Measurements from ENCODE around the gene ZNF385B.

ZNF385B gene

DNA sequence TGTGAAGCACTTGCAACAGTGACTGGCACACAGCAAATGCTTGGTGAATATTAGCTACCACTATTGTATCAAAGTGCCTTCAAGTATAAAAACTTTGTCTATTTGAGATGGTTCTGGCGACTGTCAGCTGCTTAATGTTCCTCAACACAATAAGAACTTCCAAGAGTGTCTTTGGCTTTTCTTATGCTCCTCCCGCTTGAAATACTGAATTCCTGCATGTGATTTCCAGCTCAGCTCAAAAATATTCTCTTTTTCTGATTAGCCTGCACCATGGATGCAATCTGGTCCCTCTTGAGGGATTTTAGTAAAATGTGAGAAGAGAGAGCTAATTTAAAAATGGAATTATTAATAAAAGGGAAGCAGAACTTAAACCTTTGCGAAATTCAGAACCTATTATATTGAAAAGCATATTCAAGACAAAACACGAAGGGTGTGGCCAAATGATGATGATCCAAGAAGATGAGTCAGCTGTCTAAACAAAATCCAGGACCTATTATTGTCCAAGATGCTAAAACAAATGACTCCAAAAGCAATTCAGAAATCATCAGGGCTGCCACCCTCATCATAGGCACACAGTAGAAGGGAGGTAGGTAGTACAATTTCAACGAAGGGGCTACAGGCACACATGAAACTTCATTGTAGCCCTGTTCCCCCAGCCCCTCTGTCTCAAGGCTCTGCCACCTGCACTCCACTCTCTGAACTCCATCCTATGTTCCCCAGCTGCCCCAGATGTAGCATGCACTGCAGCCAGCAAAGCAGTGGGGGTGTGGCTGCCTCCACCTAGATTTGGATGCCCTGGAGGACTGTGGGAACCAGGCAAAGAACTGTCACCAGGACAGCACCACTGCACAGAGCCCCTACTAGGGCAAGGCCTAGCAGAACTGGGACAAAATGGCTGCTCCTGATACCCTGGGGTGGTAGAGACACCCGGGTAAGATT, 190.1 kb downstream of the ZNF385B start:
- no peak overlapping the region for H3K9ac ChIP-seq
- H3K36me3 ChIP-seq = no peaks in the 10 kb centered on the region
- no peak overlapping the region for H3K4me3 ChIP-seq
- H3K4me2 ChIP-seq = no peak overlapping the region
- H4K20me1 ChIP-seq = no peaks in the 10 kb centered on the region
- no peak overlapping the region for H3K27ac ChIP-seq
- H3K4me1 ChIP-seq = peaks cover 4% of the 10 kb centered on the region
- H3K27me3 ChIP-seq = no peaks in the 10 kb centered on the region
- H3K9me3 ChIP-seq = no peaks in the 10 kb centered on the region
- no peak for TF ChIP-seq Cebpa-rat (IDR thresholded peaks at IDR 0.05)

DNA sequence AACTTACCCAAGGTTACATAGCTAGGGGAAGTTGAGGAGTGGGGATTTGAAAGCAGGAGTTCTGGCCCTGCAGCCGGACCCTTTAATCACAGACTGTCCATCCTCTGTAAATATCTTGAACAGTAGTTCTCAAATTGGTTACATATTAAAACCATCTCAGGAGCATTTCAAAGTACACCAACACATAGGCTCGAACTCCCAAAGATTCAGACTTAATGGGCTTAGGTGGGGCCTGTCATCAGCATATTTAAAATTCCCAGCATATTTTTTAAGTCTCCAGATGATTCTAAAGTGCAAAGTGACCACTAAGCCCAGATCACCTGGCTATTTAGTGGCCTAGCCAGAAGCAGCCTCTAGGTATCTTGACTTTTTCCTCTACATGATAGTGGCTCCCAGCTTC, 192.2 kb downstream of the ZNF385B start:
- Histone ChIP-seq H3K27ac (no peak overlapping the region), H3K9me3 (no peaks in the 10 kb centered on the region), H3K4me1 (no peaks in the 10 kb centered on the region), H3K4me3 (no peak overlapping the region), H3K9ac (no peak overlapping the region), H4K20me1 (no peaks in the 10 kb centered on the region), H3K4me2 (no peak overlapping the region), H3K27me3 (no peaks in the 10 kb centered on the region), H3K36me3 (no peaks in the 10 kb centered on the region)
- no peak for TF ChIP-seq Cebpa-rat (IDR thresholded peaks at IDR 0.05)

GRCh38 chr2:179664972-179665812, 196.2 kb downstream of the ZNF385B start:
- H3K9me3 ChIP-seq = no peaks in the 10 kb centered on the region
- H3K4me1 ChIP-seq = no peaks in the 10 kb centered on the region
- no peaks in the 10 kb centered on the region for H3K27me3 ChIP-seq
- no peak overlapping the region for H3K27ac ChIP-seq
- H4K20me1 ChIP-seq = no peaks in the 10 kb centered on the region
- H3K4me3 ChIP-seq = no peak overlapping the region
- no peak overlapping the region for H3K4me2 ChIP-seq
- no peaks in the 10 kb centered on the region for H3K36me3 ChIP-seq
- no peak for TF ChIP-seq Cebpa-rat (IDR thresholded peaks at IDR 0.05)
- no peak overlapping the region for H3K9ac ChIP-seq

DNA sequence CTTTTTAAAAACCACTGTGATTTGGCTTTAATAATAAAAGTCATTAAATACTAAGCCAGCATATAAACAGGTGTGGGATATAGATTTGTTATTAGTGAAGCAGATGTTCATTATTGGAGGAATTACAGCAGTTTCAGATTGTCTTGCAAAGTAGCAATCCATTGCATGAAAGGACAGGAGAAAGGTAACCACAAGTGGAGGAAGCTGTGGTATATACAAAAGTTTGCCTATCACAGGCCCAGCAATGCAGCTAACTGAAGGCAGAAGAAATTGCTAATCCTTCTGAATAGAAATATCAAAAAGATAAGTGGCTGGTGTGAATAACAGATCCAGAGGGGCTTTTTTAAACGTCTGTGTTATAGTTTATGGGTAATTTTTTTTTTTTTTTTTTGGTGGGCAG, 199.4 kb downstream of the ZNF385B start:
- no peak overlapping the region for H3K27ac ChIP-seq
- H3K4me1 ChIP-seq = no peaks in the 10 kb centered on the region

GRCh38 chr2:179657068-179657595, 204.3 kb downstream of the ZNF385B start:
- H3K4me1 ChIP-seq = no peaks in the 10 kb centered on the region
- H3K9ac ChIP-seq = no peak overlapping the region
- TF ChIP-seq Cebpa-rat (IDR thresholded peaks at IDR 0.05) = no peak
- H4K20me1 ChIP-seq = no peaks in the 10 kb centered on the region
- H3K4me3 ChIP-seq = no peak overlapping the region
- H3K36me3 ChIP-seq = no peaks in the 10 kb centered on the region
- H3K27ac ChIP-seq = no peak overlapping the region
- no peaks in the 10 kb centered on the region for H3K9me3 ChIP-seq
- H3K27me3 ChIP-seq = no peaks in the 10 kb centered on the region
- no peak overlapping the region for H3K4me2 ChIP-seq

More for the DNA sequence above, 199.4 kb downstream of the ZNF385B start:
- Histone ChIP-seq H3K9me3 (no peaks in the 10 kb centered on the region), H3K4me3 (no peak overlapping the region), H3K36me3 (no peaks in the 10 kb centered on the region), H3K4me2 (no peak overlapping the region), H3K27me3 (no peaks in the 10 kb centered on the region), H4K20me1 (no peaks in the 10 kb centered on the region), H3K9ac (no peak overlapping the region)
- TF ChIP-seq Cebpa-rat (IDR thresholded peaks at IDR 0.05) = no peak

DNA sequence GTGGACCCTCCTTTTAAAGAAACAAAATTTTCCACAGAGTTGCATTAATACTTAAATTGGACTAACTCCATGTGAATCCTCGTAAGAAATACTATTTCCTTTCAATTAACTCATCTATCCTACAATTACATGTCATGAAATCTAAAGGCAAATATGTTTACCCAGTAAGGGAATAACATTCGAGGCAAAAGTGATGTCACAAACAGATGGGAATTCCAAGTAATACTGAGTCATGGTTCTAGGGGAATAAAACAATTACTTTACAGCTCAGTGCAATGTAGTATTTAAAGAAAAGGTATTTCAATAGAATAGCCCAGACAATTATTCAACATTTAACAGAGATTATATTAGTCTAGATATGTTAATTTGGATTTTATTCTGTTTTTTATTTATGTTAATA, 205.8 kb downstream of the ZNF385B start:
- H3K27me3 ChIP-seq = no peaks in the 10 kb centered on the region
- H3K27ac ChIP-seq = no peak overlapping the region
- H3K36me3 ChIP-seq = no peaks in the 10 kb centered on the region
- H3K9ac ChIP-seq = no peak overlapping the region
- no peak for TF ChIP-seq Cebpa-rat (IDR thresholded peaks at IDR 0.05)
- H3K9me3 ChIP-seq = no peaks in the 10 kb centered on the region
- H3K4me2 ChIP-seq = no peak overlapping the region
- H4K20me1 ChIP-seq = no peaks in the 10 kb centered on the region
- no peaks in the 10 kb centered on the region for H3K4me1 ChIP-seq
- no peak overlapping the region for H3K4me3 ChIP-seq

DNA sequence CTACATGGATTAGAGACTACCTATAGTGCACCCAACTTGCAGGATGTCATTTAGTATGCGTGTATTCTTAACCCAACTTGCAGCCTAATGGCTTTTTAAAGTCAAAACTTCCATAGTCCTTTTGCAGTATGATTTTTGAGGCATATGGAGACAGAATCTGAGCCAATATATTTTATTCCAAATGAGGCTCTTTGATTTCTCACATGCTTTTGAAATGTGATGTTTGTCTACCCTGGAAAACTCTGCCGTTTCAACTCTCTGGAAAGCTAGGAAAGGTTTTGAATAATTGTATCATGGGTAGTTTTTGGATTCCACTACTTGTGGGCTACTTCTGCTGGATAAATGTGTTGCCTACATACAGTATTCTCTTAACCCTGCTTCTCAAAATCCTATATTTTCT, 206.6 kb downstream of the ZNF385B start:
- H3K4me3 ChIP-seq = no peak overlapping the region
- no peaks in the 10 kb centered on the region for H3K4me1 ChIP-seq
- H4K20me1 ChIP-seq = no peaks in the 10 kb centered on the region
- H3K4me2 ChIP-seq = no peak overlapping the region
- TF ChIP-seq Cebpa-rat (IDR thresholded peaks at IDR 0.05) = no peak
- H3K9ac ChIP-seq = no peak overlapping the region
- H3K27me3 ChIP-seq = no peaks in the 10 kb centered on the region
- H3K27ac ChIP-seq = no peak overlapping the region
- no peaks in the 10 kb centered on the region for H3K36me3 ChIP-seq
- H3K9me3 ChIP-seq = no peaks in the 10 kb centered on the region

DNA sequence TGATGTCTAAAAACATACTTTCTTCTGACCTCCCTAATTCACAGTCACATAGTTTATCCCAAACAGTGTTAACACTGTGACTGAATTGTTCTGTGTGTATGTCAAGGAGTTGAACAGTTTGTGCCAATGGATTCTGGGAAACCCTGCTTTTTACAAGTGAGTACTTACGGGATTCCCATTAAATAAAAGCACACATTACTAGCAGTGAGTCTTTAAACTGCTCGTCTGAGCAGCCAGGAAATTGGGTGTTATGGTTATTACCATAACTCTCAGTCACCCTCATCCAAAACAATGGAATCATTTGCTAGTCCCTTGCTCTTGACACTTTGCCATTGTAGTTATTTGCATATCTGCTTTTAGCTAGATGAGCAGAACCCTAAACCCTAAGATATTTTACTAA, 209.1 kb downstream of the ZNF385B start:
- H4K20me1 ChIP-seq = no peaks in the 10 kb centered on the region
- H3K27ac ChIP-seq = no peak overlapping the region
- no peaks in the 10 kb centered on the region for H3K27me3 ChIP-seq
- no peak overlapping the region for H3K9ac ChIP-seq
- no peaks in the 10 kb centered on the region for H3K4me1 ChIP-seq
- H3K9me3 ChIP-seq = no peaks in the 10 kb centered on the region
- no peak for TF ChIP-seq Cebpa-rat (IDR thresholded peaks at IDR 0.05)
- no peaks in the 10 kb centered on the region for H3K36me3 ChIP-seq
- H3K4me3 ChIP-seq = no peak overlapping the region
- no peak overlapping the region for H3K4me2 ChIP-seq

- H3K27ac ChIP-seq = no peak overlapping the region
- no peak overlapping the region for H3K4me3 ChIP-seq
Measured at GRCh38 chr2:179650420-179650819, 211.0 kb downstream of the ZNF385B start.

More at GRCh38 chr2:179650420-179650819, 211.0 kb downstream of the ZNF385B start:
- no peak for TF ChIP-seq Cebpa-rat (IDR thresholded peaks at IDR 0.05)
- Histone ChIP-seq H4K20me1 (no peaks in the 10 kb centered on the region), H3K4me1 (no peaks in the 10 kb centered on the region), H3K9ac (no peak overlapping the region), H3K36me3 (no peaks in the 10 kb centered on the region), H3K27me3 (no peaks in the 10 kb centered on the region), H3K9me3 (no peaks in the 10 kb centered on the region), H3K4me2 (no peak overlapping the region)
